ENCODE data around the gene TGFBR1.
"Not testable (repeated sequence)": the region's sequence is repeated elsewhere in the genome, so short reads cannot be mapped to it uniquely, and the experiment has no call there.

TGFBR1 gene

GRCh38 chr9:99189887-99190596, 85.1 kb downstream of the TGFBR1 start:
- DNase-seq (ENCODE audit: low read depth) = no peak

DNA sequence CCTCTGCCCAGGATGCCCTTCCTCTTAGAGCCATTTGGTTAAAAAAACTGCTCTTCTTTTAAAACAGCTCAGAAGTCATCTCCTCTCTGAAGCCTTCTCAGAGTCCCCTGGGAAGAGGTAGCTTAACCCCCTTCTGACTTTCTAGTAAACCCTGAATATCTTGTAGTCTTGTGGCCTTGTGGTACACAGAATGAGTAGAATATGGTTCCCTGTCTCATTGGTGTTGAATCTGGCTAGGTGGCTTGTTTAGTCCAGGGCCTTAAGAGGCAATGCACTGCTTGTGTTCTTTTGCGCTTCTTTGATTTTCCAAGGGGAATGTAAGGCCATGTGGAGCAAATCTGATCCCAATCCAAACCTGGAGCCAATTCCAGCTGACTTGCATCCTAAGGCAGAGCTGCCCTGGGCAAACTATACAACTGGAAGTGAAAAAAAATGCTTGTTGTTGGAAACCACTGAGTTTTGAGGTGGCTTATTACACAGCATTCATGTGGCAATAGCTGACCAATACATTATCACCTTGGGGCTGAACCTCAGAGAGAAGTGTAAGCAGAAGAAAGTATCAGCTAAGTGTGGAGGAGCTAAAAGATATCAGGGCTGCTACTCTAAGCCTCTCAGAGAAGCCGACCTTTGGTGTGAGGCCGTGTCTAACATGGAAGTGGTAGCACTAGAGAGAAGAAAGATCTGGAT, 85.8 kb downstream of the TGFBR1 start:
- DNase-seq (ENCODE audit: low read depth) = no peak

DNA sequence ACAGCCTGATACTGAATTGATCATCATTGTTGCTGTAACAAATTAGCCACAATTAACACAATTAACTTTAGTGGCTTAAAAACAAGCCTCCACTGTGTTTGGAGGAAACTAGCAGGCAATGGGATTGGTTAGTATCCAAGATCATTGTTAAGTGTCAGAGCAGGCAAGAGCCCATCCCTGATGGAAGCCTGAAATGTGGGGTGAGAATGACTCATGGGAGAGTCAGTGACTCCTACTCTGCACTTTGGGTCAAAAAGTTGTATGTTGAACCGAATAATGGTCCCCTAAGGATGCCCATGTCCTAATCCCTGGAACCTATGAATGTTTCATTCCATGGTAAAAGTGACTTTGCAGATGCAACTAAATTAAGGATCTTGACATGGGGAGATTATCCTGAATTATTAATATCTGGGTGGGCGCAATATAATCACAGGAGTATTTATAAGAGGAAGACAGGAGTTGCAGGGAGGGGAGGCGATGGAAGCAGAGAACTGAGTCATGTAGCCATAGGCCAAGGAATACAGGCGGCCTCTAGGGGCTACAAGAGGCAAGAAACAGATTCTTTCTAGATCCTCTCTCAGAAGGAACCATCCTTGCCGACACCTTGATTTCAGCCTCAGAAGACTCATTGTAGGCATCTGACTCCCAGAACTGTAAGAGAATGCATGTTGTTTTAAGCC, 88.0 kb downstream of the TGFBR1 start:
- DNase-seq (ENCODE audit: low read depth) = no peak

DNA sequence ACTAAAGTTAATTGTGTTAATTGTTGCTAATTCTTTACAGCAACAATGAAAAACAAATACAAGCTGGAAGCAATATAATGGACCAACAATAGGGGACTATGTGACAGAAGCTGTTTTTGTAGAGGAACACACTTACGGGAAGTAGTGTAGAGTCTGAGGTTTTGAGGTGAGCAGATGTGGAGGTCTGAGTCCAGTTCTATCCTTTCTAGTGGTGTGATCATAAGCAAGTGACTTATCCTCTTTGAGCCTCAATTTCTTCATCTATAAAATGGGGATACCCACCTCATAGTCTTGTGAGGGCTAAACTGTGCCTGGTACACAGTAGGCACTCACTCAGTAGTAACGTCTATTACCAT, 88.5 kb downstream of the TGFBR1 start:
- DNase-seq (ENCODE audit: low read depth) = no peak

DNA sequence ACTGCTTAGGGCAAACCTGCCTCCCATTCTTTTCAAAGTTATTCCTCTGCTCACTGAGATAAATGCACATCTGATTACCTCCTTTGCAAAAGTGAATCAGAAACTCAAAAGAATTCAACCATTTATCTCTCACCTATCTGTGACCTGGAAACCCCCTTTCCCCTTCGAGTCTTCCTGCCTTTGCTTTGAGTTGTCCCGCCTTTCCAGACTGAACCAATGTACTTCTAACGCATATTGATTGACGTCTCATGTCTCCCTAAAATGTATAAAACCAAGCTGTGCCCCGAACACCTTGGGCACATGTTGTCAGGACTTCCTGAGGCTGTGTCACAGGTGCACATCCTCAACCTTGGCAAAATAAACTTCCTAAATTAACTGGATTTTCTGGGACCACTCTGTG, 91.6 kb downstream of the TGFBR1 start:
- not testable (repeated sequence) for DNase-seq (ENCODE audit: low read depth)

DNA sequence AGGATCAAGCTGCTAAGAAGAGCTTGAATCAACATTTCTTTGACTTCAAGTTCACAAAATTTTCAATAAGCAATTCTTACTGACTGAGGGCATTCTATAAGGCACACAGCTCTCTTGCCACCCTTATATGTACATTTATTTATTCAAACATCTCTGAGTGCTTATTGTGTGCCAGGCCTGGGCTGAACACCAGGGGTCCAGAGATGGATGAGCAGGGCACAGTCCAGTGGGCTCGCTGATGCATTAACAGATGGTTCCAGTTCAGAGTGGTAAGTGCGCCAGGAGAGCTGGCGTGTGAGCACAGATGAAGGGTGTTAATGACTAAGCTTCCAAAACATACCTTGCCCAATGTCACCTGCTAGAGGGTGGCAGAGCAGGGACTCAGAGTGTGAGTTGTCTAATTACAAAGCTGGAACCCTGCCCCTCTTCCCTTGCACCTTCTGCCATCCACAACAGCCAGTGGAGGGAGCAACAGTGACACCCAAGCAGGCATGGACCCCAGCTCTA, 92.3 kb downstream of the TGFBR1 start:
- DNase-seq (ENCODE audit: low read depth) = no peak

DNA sequence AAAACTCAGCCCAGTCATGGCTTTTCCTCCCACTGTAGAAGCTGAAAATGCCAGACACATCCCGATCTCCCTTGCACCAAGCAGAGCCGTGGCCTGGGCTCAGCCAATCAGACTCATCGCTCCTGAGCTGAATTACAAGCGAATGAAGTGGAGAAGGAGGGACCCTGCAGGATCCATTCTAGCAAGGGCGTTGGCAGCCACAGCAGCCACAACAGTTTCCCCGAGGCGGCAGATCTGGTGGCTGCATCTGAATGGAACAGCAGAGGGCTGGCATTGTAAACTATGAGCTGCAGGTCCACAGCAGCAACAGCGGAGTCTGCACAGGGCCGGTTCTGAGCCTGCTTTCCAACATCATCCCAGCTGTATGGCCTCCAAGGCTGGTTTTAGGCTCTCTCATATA, 93.1 kb downstream of the TGFBR1 start:
- no peak for DNase-seq (ENCODE audit: low read depth)

- no peak for DNase-seq (ENCODE audit: low read depth)
Measured at GRCh38 chr9:99199938-99200539, 95.1 kb downstream of the TGFBR1 start.

DNA sequence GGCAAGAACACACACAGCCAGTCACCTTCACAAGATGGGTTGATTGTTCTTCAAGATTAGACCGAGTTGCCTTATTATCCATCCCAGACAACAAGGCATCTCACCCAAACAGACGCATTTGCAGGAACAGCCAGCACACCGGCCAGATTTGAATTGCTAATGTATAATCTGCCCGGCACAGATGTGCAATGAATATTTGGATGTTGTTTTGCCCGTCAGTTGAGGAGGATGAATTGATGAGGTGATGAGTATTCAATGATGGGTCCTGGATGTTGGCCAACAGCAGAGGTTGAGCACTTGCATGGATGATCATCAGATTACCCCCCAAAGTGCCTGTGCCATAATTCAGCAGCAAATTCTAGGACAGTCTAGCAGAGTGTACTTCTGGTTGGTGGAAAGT, 96.7 kb downstream of the TGFBR1 start:
- no peak for DNase-seq (ENCODE audit: low read depth)

Measured in activated T-cell treated with anti-CD3 and anti-CD28 coated beads for 1 hour (primary cell).